NCI-H774 (cell line): ENCODE measurements around the gene ATXN1.

Experiments used
- DNase-seq: peaks from one replicate; lab custom pipeline; 2025; lab: John Stamatoyannopoulos, UW

ATXN1 gene

DNA sequence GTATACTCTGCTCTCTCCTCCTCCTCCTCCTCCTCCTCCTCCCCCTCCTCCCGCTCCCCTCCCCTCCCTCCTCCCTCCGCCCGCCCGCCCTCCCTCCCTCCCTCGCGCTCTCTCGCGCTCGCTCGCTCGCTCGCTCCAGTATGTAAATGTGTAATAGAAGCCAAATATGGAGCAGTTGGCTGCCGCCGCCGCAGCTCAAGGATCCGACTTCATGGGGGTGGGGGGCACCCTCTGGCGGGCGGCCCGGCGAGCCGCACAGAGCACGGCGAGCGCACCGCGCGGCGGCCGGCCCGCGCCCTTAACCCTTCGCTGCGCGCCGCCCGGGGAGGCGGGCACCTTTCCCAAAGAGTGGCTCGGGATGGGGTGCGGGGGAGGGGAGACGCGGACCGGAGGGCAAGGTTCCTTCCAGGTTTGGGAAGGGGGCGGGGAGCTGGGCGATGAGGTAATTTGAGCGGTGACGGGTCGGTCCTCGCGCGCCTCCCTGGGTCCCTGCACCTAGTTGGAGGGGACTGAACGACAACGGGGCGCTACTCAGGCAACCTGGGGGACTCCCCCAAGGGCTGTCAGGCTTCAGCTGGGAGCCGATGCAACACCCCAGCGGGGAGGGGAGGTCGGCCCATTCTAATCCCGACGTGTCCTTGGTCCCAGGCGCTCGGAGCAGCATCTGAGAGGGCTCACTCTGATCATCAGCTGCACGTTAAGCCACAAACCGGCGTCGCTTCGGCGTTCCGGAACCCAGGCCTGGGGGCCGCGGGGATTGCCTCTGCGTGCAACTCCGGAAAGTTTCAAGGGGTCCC, 409 bp upstream of the ATXN1 start:
- DNase-seq = peak; percentile 27

DNA sequence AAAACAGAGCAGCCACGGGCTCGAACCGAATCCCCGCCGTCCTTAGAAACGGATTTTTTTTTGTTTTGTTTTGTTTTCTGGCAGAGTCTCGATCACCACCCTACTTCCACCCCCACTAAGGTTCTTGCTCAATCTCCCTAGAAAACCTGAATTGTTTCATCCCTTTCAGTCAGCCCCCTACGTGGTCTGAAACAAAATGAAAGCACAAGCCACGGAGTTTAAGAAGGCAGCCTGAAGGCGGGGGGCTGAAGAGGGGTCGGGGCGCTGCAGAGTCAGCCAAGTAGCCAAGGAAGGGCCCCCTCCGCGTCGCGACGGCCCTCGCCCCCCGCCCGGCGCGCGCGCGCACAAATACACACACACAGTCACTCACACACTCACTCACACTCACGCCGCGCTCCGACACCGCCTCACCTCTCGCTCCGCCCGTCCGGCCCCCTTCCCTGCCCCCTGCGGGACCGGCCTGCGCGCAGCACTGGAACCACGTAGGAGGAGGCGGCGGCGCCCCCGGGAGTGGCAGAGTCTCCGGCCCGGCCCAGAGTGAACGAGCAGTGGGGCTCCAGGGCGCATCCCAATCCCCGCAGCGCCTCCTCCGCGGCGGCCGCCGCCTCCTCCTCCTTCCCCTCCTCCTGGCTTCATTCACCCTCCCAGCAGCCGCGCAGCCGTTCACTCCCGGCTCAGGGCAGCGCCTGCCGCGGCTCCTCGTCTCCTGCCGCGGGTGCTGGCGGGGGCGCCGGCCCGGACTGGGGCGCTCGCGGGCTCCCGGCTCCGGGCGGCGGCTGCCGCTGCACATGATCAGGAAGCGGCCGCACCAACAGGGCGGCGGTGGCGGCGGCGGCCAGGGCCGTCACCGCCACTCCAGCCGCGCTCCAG, 1.4 kb downstream of the ATXN1 start:
- DNase-seq = no peak

DNA sequence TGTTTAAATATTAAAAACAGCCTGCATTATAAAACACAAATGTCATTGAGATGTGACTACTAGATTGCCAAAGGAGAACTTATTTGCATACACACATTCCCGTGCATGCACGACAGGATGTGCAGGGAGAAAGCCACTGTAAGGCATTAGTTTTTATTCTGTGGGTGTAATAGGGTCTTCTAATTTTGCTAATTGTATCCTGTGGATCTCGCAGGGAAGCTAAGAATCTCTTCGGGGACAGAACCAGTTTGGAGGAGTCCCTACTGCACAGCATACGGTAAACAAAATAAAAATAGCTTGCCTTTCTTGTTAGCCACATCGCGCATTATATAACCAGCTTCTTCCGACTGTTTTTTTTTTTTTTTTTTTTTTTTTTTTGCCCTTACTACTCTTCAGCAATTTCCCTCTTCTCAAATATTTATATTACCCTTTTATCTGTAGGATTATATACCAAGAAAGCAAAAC, 2.0 kb downstream of the ATXN1 start:
- no peak for DNase-seq

DNA sequence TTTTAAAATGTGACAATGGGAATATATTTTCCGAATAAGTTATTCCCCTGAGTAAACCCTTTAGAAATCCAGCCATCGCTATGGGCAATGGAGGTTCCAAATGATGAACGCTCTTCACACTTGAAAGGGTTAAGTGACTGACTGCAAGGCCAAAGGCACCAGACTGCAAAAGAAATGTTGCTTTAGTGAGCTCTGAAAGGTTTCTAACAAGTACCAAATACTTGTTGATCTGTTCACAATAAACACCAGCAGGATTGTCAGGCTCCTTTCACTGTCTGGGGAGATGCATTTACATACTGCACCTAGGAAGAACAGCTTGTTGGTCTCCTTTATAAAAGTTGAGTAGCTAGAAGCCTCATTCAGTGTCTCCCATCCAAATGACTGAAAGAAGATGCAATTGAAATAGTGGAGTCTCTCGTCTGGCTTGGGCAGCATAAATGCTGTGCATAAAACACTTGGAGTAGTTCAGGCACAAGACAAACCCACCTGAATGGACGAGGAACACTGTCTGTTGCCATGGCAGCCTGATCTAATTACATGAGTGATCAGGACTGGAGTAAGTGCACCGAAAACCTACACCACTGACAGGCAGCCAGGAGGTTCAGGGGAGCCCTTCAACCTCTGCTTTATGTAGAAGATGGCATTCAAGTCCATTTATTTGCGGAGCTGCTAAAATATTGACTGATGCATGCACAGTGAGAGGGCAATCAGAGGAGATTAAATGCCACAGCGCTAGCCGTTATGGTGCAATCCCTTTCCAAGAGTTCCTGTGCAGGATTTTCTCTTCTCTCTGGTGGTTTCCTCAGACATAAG, 2.9 kb downstream of the ATXN1 start:
- DNase-seq = no peak

DNA sequence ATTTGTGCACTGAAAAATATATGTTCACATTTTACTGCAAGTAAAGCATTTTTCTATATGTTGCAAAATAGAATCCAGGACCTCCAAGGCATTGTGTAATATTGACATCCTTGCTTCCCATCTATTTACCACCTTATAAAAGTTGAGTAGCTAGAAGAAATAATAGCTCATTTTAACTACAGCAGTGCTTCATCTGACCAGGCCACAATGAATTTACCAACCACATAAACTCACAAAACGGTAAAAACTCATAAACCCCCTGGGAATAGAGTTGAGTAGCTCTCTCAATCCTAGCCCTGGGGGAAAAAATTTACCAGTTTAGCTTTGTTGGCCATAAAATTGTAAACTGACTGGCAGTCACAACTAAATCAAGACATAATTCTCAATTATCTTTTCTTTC, 3.9 kb downstream of the ATXN1 start:
- DNase-seq = no peak

DNA sequence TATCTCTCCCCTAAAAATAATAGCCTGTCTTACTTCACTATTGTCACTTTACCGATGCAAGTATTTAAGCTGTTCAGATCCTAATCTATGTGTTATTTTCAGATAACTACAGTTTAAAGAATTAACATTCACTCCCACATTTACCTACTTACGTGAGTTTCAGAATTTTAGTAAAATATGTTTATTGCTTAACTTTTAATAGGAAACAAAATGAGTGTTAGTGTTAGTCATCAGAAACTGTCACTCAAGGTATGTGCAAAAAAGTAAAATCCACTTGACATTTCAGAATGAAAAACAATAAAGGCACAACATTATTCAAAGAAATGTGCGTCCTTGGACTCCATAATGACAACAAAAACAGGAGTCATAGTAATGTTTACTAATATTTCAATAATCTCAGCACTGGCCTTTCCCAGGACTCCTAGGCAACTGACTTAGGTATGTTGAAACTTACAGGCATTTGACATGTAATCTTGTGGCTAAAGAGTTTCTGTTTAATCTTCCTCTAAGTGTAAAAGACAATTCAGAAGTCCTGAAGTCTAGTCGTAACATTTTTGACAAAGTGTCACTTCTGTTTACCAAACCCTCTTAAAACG, 4.5 kb downstream of the ATXN1 start:
- no peak for DNase-seq

DNA sequence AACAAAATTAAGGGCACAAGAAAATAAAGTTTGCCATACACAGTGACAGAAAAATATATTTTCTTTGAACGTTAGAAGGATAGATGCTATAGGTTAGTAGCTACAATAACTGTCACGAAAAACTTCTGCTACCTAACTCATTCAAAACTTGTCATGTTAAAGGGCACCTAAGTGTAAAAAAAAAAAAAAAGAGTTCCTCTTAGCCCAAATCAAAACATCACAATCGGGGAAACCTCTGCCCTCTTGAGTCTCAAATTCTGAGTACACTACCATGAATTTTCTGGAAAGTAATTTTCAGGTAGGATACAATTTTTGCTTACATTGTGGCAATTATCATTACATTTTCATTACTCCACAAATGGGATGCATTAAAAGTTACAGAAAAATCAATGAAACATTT, 5.7 kb downstream of the ATXN1 start:
- DNase-seq = no peak

DNA sequence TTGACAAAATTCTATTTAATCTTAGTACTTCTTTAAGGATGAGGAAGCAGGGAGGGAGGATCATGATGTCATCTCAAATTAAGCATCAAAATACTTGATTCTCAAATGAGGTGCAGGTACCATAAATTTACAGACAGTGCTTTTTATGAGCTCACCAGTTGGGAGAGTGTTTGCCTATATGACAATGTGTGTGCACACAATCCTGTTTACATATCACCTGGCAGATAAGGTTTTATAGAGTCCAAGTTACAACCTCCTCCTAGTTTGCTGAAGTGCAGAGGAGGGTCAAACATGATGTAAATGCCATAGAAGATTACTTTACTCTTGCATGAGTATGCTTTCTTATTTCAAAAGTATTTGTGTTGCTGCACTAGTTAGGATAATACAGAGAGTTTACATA, 6.4 kb downstream of the ATXN1 start:
- no peak for DNase-seq

DNA sequence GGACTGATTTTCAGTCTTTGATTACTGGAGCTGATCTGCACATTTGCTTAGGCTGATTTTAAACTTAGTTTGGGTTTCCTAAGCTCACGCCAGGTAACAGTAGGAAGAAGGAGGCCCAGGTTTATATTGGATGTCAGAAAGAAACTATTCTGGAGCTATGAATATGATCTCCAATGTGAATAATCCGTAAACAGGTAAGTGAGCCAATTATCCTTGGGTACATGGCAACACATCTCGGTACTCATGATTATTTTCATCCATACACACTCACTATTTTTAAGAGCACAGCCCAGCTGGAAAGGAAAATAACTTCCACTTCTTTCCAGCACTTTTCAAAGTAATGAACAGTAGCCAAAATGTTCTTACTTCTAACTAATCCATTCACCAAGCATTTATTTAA, 7.0 kb downstream of the ATXN1 start:
- DNase-seq = no peak

DNA sequence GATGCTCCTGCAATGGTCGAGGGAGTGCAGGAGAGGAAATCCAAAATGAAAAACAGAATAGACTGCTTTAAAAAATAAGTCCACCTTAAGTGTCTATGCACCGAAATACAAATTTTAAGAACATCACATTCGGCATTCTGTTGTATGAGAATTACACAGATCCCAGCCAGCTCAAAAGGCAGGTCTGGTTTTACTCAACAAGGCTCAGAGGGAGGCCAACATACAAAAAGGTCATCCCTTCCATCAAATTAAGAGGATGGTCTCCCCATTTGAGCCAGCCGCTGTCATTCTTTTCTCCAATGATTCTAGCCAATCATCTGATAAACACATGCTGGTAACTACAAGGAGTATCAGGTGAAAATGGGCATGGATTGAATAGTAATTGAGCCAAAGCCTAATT, 7.9 kb downstream of the ATXN1 start:
- DNase-seq = no peak

DNA sequence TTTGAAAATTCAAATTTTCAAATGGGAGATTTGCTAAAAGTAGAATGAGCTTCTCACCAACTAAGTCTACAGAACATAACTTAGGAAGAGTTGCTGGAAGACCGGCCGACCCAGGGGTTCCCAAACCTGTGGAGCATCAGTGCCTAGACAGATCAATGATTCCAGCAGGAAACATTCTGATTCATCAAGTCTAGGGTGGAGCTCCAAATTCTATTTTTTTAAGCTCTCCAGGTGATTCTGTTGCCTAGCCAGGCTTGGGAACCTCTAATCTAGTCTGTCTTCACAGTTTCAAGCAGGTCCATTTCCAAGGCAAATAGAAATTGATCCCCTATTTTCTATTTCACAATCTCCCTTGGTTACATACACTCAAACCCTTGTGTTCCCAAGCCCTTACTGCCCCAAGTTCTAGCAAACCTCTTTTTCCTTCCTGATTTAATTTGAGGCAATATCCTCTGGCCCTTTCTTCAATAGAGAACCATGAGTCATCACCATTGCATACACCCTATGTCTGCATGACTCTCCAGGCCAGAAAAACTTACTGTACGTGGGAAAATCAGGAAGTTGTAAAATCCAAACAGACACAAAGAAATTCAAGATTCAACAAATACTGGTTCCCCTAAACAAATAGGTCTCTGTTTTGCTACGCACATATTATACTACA, 8.9 kb downstream of the ATXN1 start:
- no peak for DNase-seq

DNA sequence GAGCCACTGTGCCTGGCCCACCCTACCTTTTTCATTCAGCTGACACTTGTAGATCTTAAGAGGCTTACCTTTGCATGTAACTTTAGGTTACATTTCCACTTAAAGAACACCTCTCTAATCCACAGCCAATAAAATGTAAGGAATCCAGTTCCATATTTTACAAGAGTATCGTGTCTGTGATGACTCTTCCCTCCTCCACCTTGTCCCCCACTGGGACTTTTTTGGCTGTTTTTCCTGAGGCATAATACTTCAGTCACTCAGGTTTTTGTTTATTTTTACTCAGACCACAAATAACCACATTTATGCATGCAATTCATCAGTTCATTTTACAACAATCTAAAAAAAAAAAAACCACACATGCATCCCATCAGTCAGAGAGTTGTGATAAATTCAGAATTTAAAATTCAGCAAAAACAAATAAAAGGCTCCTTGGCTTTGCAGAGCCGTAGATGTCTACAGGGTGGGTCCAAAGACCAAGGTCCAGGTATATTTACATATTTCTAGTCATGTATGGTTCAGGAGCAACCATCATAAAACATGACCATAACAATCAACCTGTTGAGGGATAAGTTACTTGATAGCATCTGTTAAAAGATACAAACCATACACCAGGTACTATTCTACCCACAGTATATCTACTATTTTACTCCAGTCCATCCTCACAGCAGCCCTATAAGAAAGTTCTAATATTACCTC, 9.9 kb downstream of the ATXN1 start:
- no peak for DNase-seq

DNA sequence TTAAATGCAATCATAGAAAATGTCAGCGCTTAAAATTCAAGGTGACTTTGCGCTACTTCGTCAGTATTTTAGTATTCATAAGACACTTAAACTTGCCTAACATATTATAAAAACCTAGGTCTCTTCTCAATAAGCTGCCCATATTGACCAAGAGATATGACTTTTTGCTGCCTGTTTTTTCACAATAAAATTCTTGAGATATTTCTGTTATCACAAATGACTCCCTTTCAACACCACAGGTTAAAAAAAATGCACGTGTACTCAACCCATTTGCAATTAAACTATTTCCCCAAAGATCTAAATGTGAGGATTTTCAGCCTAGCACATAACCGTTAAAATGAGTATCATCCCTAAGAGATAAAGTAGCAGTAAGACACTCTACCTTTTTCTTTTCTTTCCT, 10.7 kb downstream of the ATXN1 start:
- no peak for DNase-seq

DNA sequence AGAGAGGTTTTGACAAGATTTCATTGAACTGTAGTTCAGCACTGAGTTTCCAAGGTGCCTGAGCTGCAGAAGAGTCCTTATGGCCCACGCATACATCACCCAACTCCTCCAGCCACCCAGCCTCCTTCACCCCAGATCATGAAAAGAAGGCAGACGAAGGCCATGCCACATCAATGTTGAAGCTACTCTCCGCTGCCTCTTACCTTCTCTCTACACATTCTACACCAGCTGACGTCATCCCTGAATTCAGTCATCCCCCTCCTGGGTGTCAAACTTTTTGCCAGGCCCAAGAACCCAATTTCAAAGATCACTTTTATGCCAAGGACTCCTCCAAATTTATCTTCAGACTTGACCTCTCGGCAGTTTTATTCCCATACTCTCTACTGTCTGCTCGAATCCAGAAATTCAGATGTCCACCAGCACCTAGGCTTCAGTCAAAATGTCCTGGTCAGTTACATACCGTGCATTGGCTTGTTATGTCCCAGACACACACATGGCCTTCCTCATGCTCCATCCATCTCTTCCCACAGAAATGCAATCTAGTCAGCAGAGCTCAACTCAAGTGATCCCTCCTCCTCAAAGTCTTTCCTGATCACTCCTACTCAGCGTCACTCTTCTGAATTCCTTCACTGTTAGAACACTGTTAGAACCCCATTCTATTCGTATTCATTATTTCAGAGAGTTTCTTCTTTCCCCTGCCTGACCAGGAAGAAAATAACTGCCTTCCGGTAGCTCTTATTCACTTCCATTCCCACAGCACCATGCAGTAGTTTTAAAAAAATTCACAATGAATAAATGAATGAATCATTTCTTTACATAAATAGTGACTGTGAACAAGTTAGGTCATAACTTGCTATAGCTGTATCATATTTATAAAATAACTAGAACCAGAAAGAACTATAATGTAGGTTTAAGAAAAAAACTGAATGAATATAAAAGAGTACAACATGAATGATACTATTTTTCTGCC, 11.5 kb downstream of the ATXN1 start:
- DNase-seq = no peak

DNA sequence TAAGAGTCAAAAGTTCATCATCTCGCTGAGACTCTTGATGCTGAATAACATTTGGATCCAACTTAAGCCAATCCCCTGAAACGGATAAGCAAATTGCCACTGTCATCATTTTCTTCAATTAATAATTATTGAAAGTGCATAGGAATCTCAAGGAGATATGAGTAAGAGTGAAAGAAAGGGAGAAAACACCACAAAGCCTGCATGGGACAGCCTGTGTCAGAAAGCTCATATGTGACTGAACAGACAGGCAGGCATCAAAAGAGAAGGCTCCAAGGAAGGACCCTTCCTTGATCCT, 13.3 kb downstream of the ATXN1 start:
- DNase-seq = no peak

DNA sequence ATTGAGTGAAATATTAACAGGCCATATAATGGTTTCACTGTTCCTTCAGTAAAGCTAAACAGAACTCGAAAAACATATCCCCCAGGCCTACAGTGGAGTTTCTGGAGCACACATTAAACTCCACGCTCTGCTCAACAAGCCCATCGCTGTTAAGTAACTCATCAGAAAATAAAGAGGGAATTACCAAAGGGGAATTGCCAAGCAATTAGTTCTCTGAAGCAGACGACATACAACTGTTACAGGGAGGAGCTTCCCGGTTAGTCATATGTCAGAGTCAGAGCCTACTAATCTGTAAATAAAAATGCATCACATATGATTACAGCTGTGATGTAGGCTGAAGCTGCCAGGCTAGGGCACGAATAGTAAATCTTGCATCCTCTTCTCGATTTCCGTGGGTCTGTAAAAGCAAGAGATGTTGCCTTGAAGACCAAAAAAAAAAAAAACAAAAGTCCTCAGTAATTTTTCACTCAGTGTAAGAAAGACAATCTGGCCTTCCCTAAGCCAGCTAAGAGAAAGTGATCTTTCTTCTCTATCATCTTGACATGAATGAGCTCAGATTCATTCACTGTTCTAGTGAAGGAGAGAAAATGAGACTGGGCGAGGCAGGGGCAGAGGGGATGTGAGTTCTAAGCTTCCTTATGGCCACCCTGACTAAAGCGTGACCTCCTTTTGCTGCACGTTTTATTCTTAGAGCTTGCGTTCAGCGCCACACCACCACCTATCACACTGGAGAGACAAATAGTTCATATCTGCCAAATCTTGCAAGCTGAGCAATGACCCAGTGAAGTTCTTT, 13.8 kb downstream of the ATXN1 start:
- no peak for DNase-seq

DNA sequence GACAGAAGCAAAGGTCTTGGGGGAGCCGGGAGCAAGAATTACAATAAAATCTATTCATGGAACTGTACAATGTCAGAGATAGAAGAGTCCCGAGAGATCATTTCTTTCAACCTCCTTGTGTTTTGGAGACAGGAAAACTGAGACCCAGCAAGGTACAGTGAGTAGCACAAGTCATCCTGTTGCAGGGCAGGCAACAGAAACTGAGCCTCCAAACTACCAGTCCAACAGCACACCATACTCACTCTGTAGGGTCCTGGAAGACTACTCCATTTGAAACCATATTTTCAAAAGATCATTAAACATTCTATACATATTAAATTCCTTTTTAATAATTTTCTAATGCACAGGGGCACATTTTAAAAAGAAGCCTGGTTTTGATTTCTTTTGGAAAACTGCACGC, 14.4 kb downstream of the ATXN1 start:
- no peak for DNase-seq

DNA sequence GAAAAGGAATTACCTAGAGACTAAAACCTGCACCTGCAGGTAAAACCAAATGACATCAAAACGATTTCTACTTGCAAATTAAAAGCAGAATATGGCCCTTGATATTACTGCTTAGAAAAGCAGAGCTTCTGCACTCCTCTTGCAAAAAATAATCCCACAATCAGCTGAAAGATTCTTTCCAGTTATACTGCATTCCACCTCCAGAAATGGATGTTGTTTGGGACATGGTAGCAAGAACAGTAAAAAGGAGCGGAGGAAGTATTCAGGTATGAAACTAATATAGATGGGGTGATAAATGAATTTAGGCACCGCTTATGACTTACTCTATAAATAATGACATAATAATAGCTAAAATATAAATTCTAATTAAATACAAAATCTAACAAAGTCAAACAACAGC, 14.9 kb downstream of the ATXN1 start:
- DNase-seq = no peak

DNA sequence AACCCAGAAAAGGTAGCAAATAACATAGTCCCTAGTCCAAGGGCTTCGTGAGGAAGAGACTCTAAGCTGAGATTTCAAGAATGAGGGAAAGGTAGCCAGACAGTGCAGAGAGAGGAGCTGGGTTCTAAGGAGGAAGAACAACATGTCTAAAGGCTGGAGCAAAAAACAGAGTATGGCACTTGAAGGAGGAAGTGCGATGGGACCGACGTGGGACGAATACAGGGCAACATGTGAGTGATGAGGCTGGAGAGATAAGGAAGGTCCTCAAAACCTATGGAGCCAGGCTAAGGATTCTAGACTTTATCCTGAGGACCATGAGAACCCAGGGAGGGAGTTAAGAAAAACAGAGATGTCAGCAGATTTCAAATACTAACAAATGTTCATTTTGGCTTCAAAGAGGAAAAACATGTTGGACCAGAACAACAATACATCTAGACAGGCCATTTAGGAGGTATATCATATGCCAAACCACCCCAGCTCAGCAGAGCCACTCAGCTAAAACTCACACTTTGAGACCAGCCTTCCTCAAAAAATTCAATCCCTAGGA, 17.5 kb downstream of the ATXN1 start:
- DNase-seq = no peak
